ENCODE measurements around the gene MDFIC2.

Gene MDFIC2

DNA sequence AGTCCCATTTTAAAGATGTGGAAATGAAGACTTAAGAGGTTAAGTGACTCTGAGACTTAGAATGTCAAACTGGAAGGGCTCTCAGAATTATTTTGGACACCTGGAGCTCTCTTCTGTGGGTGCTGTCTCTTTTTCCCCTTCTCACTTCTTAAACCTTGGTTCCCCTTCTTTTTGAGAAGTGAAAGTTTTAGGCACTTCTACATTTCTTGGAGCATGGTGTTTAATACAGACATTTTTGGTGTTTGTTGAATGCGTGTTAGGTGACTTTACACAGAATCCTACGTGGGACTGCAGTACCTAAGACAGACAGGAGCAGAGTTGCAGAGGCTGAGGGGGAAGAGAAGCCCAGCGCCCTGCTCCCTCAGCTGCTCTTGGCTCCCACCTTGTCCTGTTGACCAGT lies 133.3 kb downstream of the MDFIC2 start:
- no peak for DNase-seq (ENCODE audit: low read depth)

DNA sequence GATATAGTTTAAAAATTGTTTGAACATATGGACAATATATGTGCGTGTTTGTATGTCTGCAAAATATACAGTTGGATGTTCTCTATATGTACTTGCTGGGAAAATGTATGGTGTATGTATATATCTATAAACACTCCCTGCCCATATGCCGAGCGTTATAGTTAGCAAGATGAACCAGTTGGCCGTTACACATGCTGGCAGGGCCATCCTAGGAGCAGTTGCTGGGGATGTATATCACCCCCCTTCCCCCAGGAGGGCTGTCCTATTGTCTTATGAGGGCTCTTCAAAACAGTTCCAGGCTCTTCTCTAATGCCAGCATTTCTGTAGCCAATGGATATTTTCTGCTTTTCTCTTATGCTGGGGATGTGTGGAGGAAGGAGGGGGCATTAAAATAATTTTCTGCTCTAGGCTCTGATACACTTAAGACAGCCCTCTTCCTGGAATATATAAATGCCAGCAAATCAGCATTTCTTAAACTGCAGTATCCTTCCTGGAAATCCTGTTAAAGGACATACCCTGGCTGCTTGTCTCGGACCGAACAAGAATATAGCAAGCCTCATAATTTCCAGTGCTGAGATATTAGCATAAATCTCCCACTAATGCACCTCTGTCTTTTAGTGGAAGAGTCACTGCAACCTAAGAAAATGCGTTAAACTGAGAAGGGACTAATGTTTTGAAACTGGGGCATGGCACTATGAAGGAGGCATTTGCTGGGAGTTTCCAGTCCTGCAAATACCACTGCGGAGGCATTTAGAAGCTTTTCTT lies 134.4 kb downstream of the MDFIC2 start:
- DNase-seq (ENCODE audit: low read depth): no peak

DNA sequence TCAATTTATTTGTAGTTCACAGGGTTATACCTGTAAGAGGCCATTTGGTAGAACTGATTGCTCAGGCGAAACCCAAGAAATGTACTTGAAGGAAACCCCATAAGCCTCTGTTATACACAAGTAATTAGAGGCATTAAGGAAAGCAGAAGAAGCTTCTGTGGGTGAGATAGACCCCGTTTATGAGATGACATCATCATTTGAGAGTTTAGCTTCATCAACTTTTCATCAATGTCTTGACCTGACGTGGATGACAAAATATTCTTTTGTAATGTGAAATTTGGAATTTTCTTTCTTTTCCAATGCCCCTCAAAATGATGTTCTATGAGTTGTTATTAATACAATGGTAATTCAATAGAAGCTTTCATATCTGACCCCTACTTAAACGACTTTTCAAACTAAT lies 136.2 kb downstream of the MDFIC2 start:
- no peak for DNase-seq (ENCODE audit: low read depth)

DNA sequence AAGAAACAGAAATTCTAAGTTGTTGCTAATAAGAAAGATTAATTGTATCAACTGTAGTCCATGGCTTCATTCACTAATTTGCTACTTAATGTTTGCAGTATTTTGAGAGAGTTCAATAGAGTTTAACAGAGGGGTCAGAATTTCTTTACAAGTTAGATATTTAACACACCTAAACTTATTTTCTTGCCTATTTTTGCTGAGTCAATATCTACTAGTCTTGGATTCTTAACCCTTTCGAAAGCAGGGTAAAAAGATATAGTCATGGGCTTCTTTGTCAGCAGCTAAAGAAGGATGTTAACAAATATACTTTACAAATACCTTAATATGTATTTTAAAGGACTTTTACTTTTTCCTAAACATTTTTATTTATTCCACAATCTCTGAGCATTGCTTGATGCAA lies 155.6 kb downstream of the MDFIC2 start:
- DNase-seq (ENCODE audit: low read depth): no peak

- no peak for DNase-seq (ENCODE audit: low read depth)
Measured at GRCh38 chr3:70150599-70150998, 161.8 kb downstream of the MDFIC2 start.

GRCh38 chr3:70149714-70150400 lies 162.6 kb downstream of the MDFIC2 start:
- no peak for DNase-seq (ENCODE audit: low read depth)

All from activated gamma-delta T cell treated with anti-CD3 and anti-CD28 coated beads, Interleukin-2, amount 50 U/mL, for 16 hours (primary cell).